Measurements from ENCODE around the gene KIF6. TPM values are rescaled to one million over a fixed set of nuclear protein-coding genes. Genes with fewer than 3 reads are reported as not detected.

KIF6 gene
- total RNA-seq, 1 donor from 2014 or later: 2.0 TPM

DNA sequence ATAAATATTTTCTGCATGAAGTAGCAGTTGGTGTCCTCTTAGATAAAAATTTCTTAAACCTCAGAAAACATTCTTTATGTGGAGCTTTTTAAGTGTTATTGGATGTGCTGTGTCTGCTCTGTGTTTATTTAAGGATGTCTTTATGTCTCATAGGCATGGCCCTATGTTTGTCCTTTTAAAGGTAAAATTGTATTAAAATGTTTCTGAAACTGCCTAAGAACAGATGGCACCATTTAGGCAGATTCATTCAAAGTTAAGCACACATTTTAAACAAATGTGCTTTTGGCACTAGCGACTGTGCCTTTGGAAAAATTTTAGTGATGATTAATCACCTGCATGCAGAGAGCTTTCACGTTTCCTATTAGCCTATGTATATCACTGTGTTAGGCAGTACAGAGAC, 125.2 kb downstream of the KIF6 start:
- Histone ChIP-seq H2AFZ (ENCODE audit: low read depth, low read length) (no peak overlapping the region), H3K9ac (ENCODE audit: low read length) (no peak overlapping the region), H3K27me3 (ENCODE audit: insufficient read depth, low read length) (no peaks in the 10 kb centered on the region), H3K36me3 (ENCODE audit: insufficient read depth, low read length) (no peaks in the 10 kb centered on the region), H3K4me1 (ENCODE audit: insufficient read depth, low read length) (no peaks in the 10 kb centered on the region), H3K4me3 (ENCODE audit: insufficient read depth, low read depth, low read length) (no peak overlapping the region), H3K4me2 (ENCODE audit: low read length) (no peak overlapping the region), H3K79me2 (ENCODE audit: insufficient read depth, low read length) (no peaks in the 10 kb centered on the region), H3K9me3 (ENCODE audit: insufficient read depth, low read depth, low read length) (no peaks in the 10 kb centered on the region), H4K20me1 (ENCODE audit: insufficient read depth, low read length) (no peaks in the 10 kb centered on the region), H3K27ac (ENCODE audit: low read depth, low read length) (no peak overlapping the region)
- no peaks in the 10 kb centered on the region for H3K4me1 Mint-ChIP-seq (ENCODE audit: low read depth, unreplicated experiment)
- no peak overlapping the region for H3K4me3 Mint-ChIP-seq (ENCODE audit: unreplicated experiment)
- FAIRE-seq (no peak), DNase-seq (ENCODE audit: low read depth) (peak; percentile 13)
- peaks cover 2% of the 10 kb centered on the region for H3K9me3 Mint-ChIP-seq (ENCODE audit: unreplicated experiment)
- H3K27ac Mint-ChIP-seq (ENCODE audit: unreplicated experiment): no peak overlapping the region
- H3K36me3 Mint-ChIP-seq (ENCODE audit: low read depth, unreplicated experiment): no peaks in the 10 kb centered on the region
- no peaks in the 10 kb centered on the region for H3K27me3 Mint-ChIP-seq (ENCODE audit: low read depth, unreplicated experiment)
- no peak for TF ChIP-seq EZH2 (IDR thresholded peaks at IDR 0.05; ENCODE audit: insufficient read depth, low read length)
- TF ChIP-seq CTCF (IDR thresholded peaks at IDR 0.05; ENCODE audit: insufficient read depth, low read depth, low read length): no peak

DNA sequence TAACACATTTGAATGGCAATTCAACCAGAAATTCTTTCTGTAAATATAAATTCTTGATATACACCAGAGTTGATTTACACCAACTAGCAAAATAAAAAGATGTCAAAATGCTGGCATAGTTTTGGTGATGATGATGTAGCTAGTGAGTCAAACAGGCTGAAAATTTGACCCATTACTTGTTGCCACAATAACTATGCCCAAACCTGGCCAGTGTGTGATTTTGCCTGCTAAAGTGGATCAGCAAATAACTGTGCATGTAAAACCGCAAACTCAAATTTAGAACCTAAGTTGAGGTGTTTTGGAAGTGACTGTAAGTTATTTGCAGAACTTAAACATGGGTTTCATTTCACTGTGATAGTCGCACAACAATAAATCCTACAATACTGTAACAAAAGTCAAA, 125.9 kb downstream of the KIF6 start:
- H3K9me3 Mint-ChIP-seq (ENCODE audit: unreplicated experiment): peaks cover 2% of the 10 kb centered on the region
- no peak overlapping the region for H3K27ac Mint-ChIP-seq (ENCODE audit: unreplicated experiment)
- H3K4me1 Mint-ChIP-seq (ENCODE audit: low read depth, unreplicated experiment): no peaks in the 10 kb centered on the region
- Histone ChIP-seq H3K27ac (ENCODE audit: low read depth, low read length) (no peak overlapping the region), H3K9me3 (ENCODE audit: insufficient read depth, low read depth, low read length) (no peaks in the 10 kb centered on the region), H3K27me3 (ENCODE audit: insufficient read depth, low read length) (no peaks in the 10 kb centered on the region), H3K4me1 (ENCODE audit: insufficient read depth, low read length) (no peaks in the 10 kb centered on the region), H2AFZ (ENCODE audit: low read depth, low read length) (no peak overlapping the region), H4K20me1 (ENCODE audit: insufficient read depth, low read length) (no peaks in the 10 kb centered on the region), H3K79me2 (ENCODE audit: insufficient read depth, low read length) (no peaks in the 10 kb centered on the region), H3K36me3 (ENCODE audit: insufficient read depth, low read length) (no peaks in the 10 kb centered on the region), H3K4me3 (ENCODE audit: insufficient read depth, low read depth, low read length) (no peak overlapping the region), H3K9ac (ENCODE audit: low read length) (no peak overlapping the region), H3K4me2 (ENCODE audit: low read length) (no peak overlapping the region)
- H3K4me3 Mint-ChIP-seq (ENCODE audit: unreplicated experiment): no peak overlapping the region
- FAIRE-seq (no peak), DNase-seq (ENCODE audit: low read depth) (no peak)
- H3K27me3 Mint-ChIP-seq (ENCODE audit: low read depth, unreplicated experiment): no peaks in the 10 kb centered on the region
- H3K36me3 Mint-ChIP-seq (ENCODE audit: low read depth, unreplicated experiment): no peaks in the 10 kb centered on the region
- no peak for TF ChIP-seq CTCF (IDR thresholded peaks at IDR 0.05; ENCODE audit: insufficient read depth, low read depth, low read length)
- no peak for TF ChIP-seq EZH2 (IDR thresholded peaks at IDR 0.05; ENCODE audit: insufficient read depth, low read length)

GRCh38 chr6:39594285-39594684, 130.9 kb downstream of the KIF6 start:
- Mint-ChIP-seq H3K27me3 (ENCODE audit: low read depth, unreplicated experiment) (peaks cover 2% of the 10 kb centered on the region), H3K27ac (ENCODE audit: unreplicated experiment) (no peak overlapping the region), H3K4me1 (ENCODE audit: low read depth, unreplicated experiment) (no peaks in the 10 kb centered on the region), H3K9me3 (ENCODE audit: unreplicated experiment) (no peaks in the 10 kb centered on the region), H3K36me3 (ENCODE audit: low read depth, unreplicated experiment) (no peaks in the 10 kb centered on the region), H3K4me3 (ENCODE audit: unreplicated experiment) (no peak overlapping the region)
- H3K4me3 ChIP-seq (ENCODE audit: insufficient read depth, low read depth, low read length): no peak overlapping the region
- H3K9ac ChIP-seq (ENCODE audit: low read length): no peak overlapping the region
- FAIRE-seq (no peak), DNase-seq (ENCODE audit: low read depth) (no peak)
- no peaks in the 10 kb centered on the region for H3K4me1 ChIP-seq (ENCODE audit: insufficient read depth, low read length)
- H3K4me2 ChIP-seq (ENCODE audit: low read length): no peak overlapping the region
- H3K79me2 ChIP-seq (ENCODE audit: insufficient read depth, low read length): no peaks in the 10 kb centered on the region
- no peak overlapping the region for H3K27ac ChIP-seq (ENCODE audit: low read depth, low read length)
- no peaks in the 10 kb centered on the region for H3K9me3 ChIP-seq (ENCODE audit: insufficient read depth, low read depth, low read length)
- H3K36me3 ChIP-seq (ENCODE audit: insufficient read depth, low read length): no peaks in the 10 kb centered on the region
- no peaks in the 10 kb centered on the region for H4K20me1 ChIP-seq (ENCODE audit: insufficient read depth, low read length)
- H2AFZ ChIP-seq (ENCODE audit: low read depth, low read length): no peak overlapping the region
- H3K27me3 ChIP-seq (ENCODE audit: insufficient read depth, low read length): no peaks in the 10 kb centered on the region
- no peak for TF ChIP-seq EZH2 (IDR thresholded peaks at IDR 0.05; ENCODE audit: insufficient read depth, low read length)
- no peak for TF ChIP-seq CTCF (IDR thresholded peaks at IDR 0.05; ENCODE audit: insufficient read depth, low read depth, low read length)
